Limb (tissue), 2 donors: ENCODE data around the gene BCAP29.

Source experiments
- DNase-seq, 2 donors: peaks; one replicate each; pipeline ENCODE4 v3.0.0-alpha.2; 2016; ENCODE audit errors: extremely low spot score in 2 of 2

The BCAP29 gene

DNA sequence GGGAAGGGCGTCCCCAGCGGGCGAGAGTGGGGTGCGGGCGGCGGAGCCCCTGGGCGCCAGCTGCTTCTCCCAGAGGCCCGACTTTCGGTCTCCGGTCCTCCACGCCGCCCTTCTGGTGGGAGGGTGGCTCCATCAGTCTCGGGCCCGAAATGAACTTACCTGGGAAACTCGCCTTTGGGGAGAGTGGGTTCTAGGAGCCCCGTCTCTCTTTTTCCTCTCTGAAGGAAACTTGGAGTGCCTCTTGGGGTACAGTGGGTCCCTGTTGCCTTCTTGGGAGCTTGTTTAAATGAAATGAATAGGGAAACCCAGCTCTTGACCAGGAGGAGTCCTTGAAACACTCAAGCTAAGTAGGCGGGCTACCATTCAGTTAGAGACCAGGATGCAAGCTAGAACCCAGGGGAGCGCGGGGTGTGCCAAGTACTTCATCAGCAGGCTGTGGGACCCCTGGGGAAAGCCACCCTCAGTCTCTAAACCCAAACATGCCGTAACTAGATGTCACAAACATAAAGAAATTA is 81.9 kb downstream of the BCAP29 start:
- no peak for DNase-seq

GRCh38 chr7:107663196-107663595 is 83.2 kb downstream of the BCAP29 start:
- DNase-seq: no peak

GRCh38 chr7:107666790-107667189 is 86.7 kb downstream of the BCAP29 start:
- no peak for DNase-seq

DNA sequence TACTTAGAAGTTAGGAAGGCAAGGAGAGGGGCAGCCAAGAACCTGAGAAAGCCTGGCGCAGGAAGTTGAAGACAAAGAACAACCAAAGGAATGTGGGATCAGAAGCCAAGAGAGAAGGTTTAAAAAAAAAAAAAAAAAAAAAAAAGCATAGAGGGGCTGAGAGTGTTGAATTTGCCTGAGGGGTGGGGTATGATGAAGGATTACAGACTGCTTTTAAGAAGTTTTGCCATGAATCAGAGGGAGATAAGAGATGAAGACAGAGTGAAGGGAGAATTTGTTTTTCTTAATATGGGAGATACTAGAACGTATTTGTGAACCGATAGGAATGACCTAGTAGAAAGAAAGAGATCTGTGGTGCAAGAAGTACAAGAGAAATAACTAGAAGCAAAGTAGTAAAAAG is 87.3 kb downstream of the BCAP29 start:
- no peak for DNase-seq

DNA sequence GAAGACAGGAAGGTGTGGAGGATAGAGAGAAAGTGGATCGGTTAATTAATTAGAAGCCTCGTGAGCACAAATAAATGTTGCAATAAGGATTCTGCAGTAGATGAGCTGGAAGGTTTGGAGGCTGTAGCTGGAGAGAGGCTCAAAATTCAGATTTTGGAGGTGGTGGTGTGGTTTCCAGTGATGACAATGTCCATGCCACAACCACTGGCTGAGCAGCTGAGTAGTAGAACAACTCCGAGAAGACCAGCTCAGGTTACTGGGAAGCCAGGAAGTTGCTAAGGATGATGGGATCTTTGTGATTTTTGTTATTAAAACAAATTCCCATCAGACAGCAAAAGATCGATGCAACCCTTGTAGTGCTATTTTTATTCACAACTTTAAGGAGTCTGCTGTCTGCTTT is 88.2 kb downstream of the BCAP29 start:
- DNase-seq: no peak
